ENCODE measurements around the gene GNA14.
"Not testable (repeated sequence)": the region's sequence is repeated elsewhere in the genome, so short reads cannot be mapped to it uniquely, and the experiment has no call there.

The GNA14 gene

DNA sequence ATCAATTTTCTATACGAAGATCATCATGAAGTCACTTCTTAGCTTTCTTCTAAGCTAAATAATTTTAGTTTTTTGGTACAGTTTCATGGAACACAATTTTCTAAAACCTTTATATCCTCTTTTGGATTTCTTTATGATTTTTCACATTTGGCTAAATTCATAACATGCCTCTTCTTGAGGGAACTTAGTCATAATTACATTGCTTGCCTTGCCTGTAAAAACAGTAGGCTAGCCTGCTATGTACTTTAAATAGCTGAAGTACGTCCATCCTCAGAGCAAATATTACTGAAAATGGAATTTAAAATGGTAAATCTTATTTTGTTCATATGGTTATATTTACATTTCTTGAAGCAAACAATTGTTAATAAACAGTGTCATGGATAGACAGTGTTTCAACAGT lies 245.8 kb downstream of the GNA14 start:
- DNase-seq (ENCODE audit: low spot score) = no peak

DNA sequence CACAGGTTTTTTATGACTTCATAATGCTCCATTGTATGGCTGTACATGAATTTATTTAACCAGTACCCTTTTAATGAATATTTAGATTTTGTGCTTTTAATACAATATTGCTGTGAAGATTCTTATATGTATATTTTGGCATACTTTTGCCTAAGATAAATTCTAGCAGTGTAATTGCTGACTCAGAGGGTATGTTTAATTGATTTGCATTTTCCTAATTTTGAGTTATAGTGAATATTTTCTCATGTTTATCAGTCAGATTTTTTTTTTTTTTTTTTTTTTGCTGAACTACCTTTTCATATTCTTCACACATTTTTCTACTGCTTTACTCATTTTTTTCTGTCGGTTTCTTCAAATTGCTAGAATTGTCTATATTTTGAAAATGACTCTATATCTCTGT lies 248.2 kb downstream of the GNA14 start:
- no peak for DNase-seq (ENCODE audit: low spot score)

DNA sequence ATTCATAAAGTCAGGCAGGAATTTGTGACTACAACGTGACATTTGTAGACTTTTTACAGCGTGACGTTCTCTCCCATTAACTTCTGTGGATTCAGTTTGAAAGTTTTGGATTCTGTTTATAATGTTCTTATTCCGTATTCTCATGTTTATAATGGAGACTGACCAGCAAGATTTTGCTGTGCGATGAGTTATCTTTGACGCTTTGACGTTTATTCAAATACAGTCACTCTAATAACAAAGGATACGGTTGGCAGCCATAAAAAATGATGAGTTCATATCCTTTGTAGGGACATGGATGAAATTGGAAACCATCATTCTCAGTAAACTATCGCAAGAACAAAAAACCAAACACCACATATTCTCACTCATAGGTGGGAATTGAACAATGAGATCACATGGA lies 249.5 kb downstream of the GNA14 start:
- not testable (repeated sequence) for DNase-seq (ENCODE audit: low spot score)

DNA sequence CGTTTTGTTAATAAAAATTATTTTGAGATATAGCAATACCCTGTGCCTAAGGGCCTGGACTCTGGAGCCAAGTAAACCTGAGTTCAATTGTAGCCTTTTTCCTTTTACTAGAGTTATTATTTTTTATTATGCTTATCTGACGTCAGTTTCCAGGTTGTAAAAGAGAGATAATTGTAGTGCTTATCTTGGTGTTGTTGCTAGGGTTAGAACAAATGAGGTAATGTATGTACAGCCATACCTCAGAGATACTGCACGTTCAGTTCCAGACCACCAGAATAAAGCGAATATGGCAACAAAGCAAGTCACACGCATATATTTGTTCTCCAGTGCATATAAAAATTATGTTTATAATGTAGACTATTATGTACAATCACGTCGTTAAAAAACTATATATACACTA lies 255.8 kb downstream of the GNA14 start:
- DNase-seq (ENCODE audit: low spot score) = no peak

DNA sequence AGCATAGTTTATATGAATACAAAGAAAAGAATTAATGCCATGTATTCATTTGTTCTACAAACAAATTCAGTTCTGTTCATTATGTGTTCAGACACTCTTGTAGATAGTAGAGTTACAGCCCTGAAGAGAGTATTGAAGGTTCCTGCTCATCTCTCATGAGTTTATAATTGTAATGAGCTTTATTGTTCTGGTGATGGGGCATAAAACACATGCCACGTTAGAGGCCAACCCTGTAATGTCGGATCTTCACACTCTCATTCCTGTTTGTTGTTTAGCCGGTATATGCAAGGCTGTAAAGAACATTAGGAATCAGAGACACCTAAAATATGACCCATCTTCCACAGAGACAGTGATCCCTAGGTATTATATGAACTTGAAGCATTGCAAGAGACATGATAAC lies 256.3 kb downstream of the GNA14 start:
- DNase-seq (ENCODE audit: low spot score) = no peak

DNA sequence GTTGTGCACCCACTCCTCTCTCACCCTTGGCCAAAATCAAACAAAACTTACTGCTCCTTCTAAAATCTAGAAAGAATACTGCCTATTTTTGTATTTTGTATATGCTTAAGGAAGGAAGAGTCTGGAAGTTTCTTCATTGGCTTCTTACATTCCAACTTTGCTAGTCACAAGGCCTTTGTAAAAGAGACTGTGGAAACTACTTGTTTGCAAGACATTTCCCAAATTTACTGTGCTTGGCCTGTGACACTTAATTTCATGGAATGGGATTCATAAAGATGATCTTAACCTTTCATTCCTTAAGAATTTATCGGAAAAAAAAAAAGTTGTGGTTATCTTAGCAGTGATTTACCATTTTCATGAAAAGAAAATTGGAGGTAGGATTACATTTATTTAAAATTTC lies 261.9 kb downstream of the GNA14 start:
- no peak for DNase-seq (ENCODE audit: low spot score)

DNA sequence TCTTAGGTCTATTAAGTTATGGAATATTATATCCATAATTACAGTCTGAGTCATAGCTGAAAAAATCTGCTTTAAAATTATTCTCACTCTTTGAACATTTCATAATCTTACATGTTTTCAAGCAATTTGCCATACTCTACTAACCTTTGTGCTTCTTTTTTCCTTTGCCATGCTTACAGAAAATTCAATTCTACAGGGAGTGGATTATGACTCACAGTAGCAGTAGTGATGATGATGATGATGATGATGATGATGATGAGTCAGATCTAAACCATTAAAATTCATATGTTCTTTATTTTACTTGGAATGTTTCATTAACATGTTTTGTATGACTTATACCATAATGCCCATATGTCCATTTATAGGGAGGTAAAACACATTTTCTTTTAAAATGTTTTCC lies 263.7 kb downstream of the GNA14 start:
- peak; percentile 24 for DNase-seq (ENCODE audit: low spot score)

DNA sequence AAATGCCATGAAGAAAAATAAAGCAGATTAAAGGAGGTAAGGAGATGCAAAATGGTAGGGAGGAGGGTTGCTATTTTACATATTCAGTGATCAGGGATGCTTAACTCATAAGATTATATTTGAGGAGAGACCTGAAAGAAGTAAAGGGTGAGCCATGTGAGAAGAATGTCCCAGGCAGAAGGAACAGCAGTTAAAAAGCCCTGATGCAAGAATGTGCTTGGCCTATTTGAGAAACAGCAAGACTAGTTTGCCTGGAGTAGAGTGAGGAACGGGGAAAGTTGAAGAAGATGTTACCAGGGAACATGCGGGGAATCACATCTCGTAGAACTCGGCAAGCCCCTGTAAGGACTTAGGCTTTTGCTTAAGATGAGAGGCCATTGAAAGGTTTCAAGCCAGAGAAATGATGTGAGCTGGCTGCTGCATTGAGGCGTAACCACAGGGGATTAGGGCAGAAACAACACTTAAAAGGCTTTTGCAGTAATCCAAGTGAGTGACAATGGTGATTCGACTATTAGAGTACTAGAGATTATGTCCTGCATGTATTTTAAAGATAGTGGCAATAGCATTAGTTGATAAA lies 272.1 kb downstream of the GNA14 start:
- peak; percentile 20 for DNase-seq (ENCODE audit: low spot score)

DNA sequence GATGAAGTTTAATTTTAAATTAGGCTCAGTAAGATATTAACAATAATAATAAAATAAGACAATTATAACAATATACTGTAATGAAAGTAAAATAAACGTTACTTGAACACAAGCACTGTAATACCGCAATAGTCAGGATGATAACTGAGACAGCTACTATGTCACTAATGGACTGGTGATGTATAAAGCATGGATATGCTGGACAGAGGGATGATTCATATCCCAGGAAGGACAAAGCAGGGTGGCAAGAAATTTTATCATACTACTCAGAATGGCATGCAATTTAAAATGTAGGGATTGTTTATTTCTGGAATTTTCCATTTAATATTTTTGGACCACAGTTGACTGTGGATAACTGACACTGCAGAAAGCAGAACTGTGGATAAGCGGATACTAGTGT lies 273.9 kb downstream of the GNA14 start:
- DNase-seq (ENCODE audit: low spot score) = peak; percentile 11
